ENCODE results near the gene TNFRSF1A.
A peak's percentile ranks its signal among the peaks of the same experiment; 100 is the strongest.

TNFRSF1A gene

DNA sequence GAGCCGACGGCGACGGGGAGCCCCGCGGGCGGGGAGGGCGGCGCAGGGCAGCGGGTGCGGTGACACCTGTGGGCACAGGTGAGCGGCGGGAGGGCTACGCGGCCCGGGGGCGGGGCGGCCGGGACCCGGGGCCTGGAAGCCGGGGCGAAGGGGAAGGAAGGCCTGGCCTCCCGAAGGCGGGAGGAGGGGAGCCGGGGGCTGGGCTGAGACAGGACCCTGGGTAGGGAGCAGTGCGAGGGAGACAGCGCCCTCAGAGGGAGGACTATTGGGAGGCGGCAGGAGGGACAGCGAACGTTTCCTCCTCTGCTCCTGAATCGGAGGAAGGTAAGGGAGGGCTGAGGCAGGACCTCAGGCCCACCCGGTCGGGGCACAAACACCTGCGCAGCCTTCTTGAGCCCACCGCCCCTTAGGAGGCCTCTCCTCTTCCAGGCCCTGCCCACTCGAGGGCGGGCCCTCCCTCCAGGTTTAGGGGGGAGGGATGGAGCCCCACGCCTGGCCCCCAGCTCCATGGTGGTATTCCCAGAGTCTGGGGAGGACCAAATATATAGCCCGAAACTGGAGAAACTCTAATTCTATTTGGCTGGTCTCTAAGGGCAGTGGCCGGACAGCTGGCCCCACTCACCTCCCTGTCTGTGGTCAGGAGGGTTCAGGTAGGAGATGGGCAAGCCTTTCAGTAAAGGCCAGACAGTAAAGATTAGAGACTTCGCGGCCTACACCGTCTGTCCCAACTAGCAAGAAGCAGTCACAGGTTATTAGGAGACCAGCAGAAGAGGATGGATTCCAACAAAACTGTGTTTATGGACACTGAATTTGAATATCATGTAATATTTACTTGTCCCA lies 30.9 kb downstream of the TNFRSF1A start:
- no peak overlapping the region for H2AK5ac ChIP-seq (ENCODE audit: low read length)
- peak overlapping the region; percentile 10 for H4K91ac ChIP-seq (ENCODE audit: low read depth, low read length)
- H3K9ac ChIP-seq (ENCODE audit: low read length): no peak overlapping the region

GRCh38 chr12:6307529-6307928 lies 34.3 kb downstream of the TNFRSF1A start:
- peak overlapping the region; percentile 72 for H2AK5ac ChIP-seq (ENCODE audit: low read length)
- peak overlapping the region; percentile 33 for H4K91ac ChIP-seq (ENCODE audit: low read depth, low read length)
- H2BK120ac ChIP-seq (ENCODE audit: insufficient read depth, low read length, poor library complexity): no peak overlapping the region
- H3K27me3 ChIP-seq (ENCODE audit: insufficient read depth, low read length): no peaks in the 10 kb centered on the region
- no peaks in the 10 kb centered on the region for H3K36me3 ChIP-seq (ENCODE audit: control insufficient read depth in 1 of 2, insufficient read depth in 2 of 2, low read length in 2 of 2)
- no peak overlapping the region for H4K8ac ChIP-seq (ENCODE audit: low read depth, low read length)
- H3K4me1 ChIP-seq (ENCODE audit: control insufficient read depth in 1 of 2, insufficient read depth in 2 of 2, low read length in 2 of 2): peaks cover 32 to 50% of the 10 kb centered on the region in 2 experiments
- H3K18ac ChIP-seq (ENCODE audit: low read length): no peak overlapping the region
- no peak overlapping the region for H3K4ac ChIP-seq (ENCODE audit: low read depth, low read length)
- WGBS (ENCODE audit: extremely low coverage, insufficient coverage, insufficient read length): no CpG with 5 or more reads among the region's 5 CpGs
- H3K9me3 ChIP-seq (ENCODE audit: insufficient read depth, low read depth, low read length): no peaks in the 10 kb centered on the region
- H3K23ac ChIP-seq (ENCODE audit: low read length): no peak overlapping the region
- peak overlapping the region; percentile 0 for H3K14ac ChIP-seq (ENCODE audit: low read length)
- no peak overlapping the region for H2AFZ ChIP-seq (ENCODE audit: insufficient read depth, low read length, poor library complexity)
- no peak overlapping the region for H3K4me3 ChIP-seq (ENCODE audit: low read depth, low read length)
- H3K4me2 ChIP-seq (ENCODE audit: low read length): no peak overlapping the region
- DNase-seq: peak; percentile 80 to 88
- no peak overlapping the region for H2BK5ac ChIP-seq (ENCODE audit: low read depth, low read length, poor library complexity)
- H3K79me1 ChIP-seq (ENCODE audit: low read length): peaks cover 13% of the 10 kb centered on the region
- no peaks in the 10 kb centered on the region for H3K79me2 ChIP-seq (ENCODE audit: control insufficient read depth, insufficient read depth, low read length, poor library complexity)
- no peak overlapping the region for H3K9ac ChIP-seq (ENCODE audit: low read length)
- H2BK12ac ChIP-seq (ENCODE audit: low read length): peak overlapping the region; percentile 19
- no peak overlapping the region for H4K12ac ChIP-seq (ENCODE audit: low read depth, low read length)
- no peak overlapping the region for H3K27ac ChIP-seq (ENCODE audit: low read depth, low read length)

More for the DNA sequence above, 30.9 kb downstream of the TNFRSF1A start:
- H4K8ac ChIP-seq (ENCODE audit: low read depth, low read length): peak overlapping the region; percentile 56
- peaks cover 47 to 61% of the 10 kb centered on the region in 2 experiments for H3K4me1 ChIP-seq (ENCODE audit: control insufficient read depth in 1 of 2, insufficient read depth in 2 of 2, low read length in 2 of 2)
- peak in 1 of 2 donors; percentile 55 for DNase-seq
- peaks cover 21% of the 10 kb centered on the region for H3K79me1 ChIP-seq (ENCODE audit: low read length)
- no peak overlapping the region for H3K4ac ChIP-seq (ENCODE audit: low read depth, low read length)
- peak overlapping the region; percentile 20 for H3K27ac ChIP-seq (ENCODE audit: low read depth, low read length)
- peak overlapping the region; percentile 18 for H2BK5ac ChIP-seq (ENCODE audit: low read depth, low read length, poor library complexity)
- H3K27me3 ChIP-seq (ENCODE audit: insufficient read depth, low read length): no peaks in the 10 kb centered on the region
- peaks cover 4% of the 10 kb centered on the region for H3K79me2 ChIP-seq (ENCODE audit: control insufficient read depth, insufficient read depth, low read length, poor library complexity)
- peak overlapping the region; percentile 76 for H3K4me3 ChIP-seq (ENCODE audit: low read depth, low read length)
- H3K18ac ChIP-seq (ENCODE audit: low read length): peak overlapping the region; percentile 69
- H3K23ac ChIP-seq (ENCODE audit: low read length): no peak overlapping the region
- H3K9me3 ChIP-seq (ENCODE audit: insufficient read depth, low read depth, low read length): no peaks in the 10 kb centered on the region
- peaks cover 2 to 4% of the 10 kb centered on the region in 2 experiments for H3K36me3 ChIP-seq (ENCODE audit: control insufficient read depth in 1 of 2, insufficient read depth in 2 of 2, low read length in 2 of 2)
- H3K4me2 ChIP-seq (ENCODE audit: low read length): peak overlapping the region; percentile 84
- peak overlapping the region; percentile 6 for H2BK12ac ChIP-seq (ENCODE audit: low read length)
- peak overlapping the region; percentile 0 for H2BK120ac ChIP-seq (ENCODE audit: insufficient read depth, low read length, poor library complexity)
- WGBS (ENCODE audit: extremely low coverage, insufficient coverage, insufficient read length): no CpG with 5 or more reads among the region's 43 CpGs
- H3K14ac ChIP-seq (ENCODE audit: low read length): peak overlapping the region; percentile 42
- peak overlapping the region; percentile 72 for H2AFZ ChIP-seq (ENCODE audit: insufficient read depth, low read length, poor library complexity)
- peak overlapping the region; percentile 12 for H4K12ac ChIP-seq (ENCODE audit: low read depth, low read length)

DNA sequence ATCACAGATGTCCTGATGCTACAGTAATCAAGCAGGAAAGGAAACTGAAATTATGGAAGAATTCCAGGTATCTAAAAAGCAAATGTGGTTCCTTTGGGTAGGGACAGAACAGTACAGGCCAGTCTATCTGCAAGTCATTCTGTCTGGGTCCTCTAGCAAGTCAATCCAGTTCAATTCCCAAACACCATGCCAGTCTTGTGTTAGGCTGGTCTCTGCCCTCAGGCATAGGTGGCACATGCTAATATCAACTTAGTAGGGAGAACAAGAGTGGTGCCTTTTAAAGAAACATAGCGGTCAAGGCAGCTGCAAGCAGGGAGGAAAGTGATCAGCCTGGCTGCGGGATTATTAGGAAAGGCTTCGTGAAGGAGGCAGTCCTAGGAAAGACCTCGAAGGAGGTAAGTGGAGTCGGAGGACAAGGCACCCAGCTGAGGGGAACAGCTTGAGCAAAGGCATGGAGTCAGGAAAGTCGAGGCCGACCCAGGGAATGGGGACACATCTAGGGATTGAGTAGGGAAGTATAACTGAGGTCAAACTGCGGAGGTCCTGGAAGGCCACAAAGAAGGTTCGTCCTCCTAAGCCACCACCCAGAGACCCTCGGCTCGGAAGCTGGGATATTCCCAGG lies 35.2 kb downstream of the TNFRSF1A start:
- peaks cover 12% of the 10 kb centered on the region for H3K79me1 ChIP-seq (ENCODE audit: low read length)
- no peak overlapping the region for H3K4me3 ChIP-seq (ENCODE audit: low read depth, low read length)
- H3K9me3 ChIP-seq (ENCODE audit: insufficient read depth, low read depth, low read length): no peaks in the 10 kb centered on the region
- H2BK5ac ChIP-seq (ENCODE audit: low read depth, low read length, poor library complexity): peak overlapping the region; percentile 2
- H3K27ac ChIP-seq (ENCODE audit: low read depth, low read length): peak overlapping the region; percentile 30
- no peak overlapping the region for H3K23ac ChIP-seq (ENCODE audit: low read length)
- WGBS (ENCODE audit: extremely low coverage, insufficient coverage, insufficient read length): no CpG with 5 or more reads among the region's 11 CpGs
- H4K91ac ChIP-seq (ENCODE audit: low read depth, low read length): peak overlapping the region; percentile 33
- H2AFZ ChIP-seq (ENCODE audit: insufficient read depth, low read length, poor library complexity): no peak overlapping the region
- H3K4me2 ChIP-seq (ENCODE audit: low read length): no peak overlapping the region
- no peaks in the 10 kb centered on the region for H3K27me3 ChIP-seq (ENCODE audit: insufficient read depth, low read length)
- peak overlapping the region; percentile 10 for H2BK12ac ChIP-seq (ENCODE audit: low read length)
- H4K8ac ChIP-seq (ENCODE audit: low read depth, low read length): no peak overlapping the region
- H3K18ac ChIP-seq (ENCODE audit: low read length): no peak overlapping the region
- H4K12ac ChIP-seq (ENCODE audit: low read depth, low read length): no peak overlapping the region
- peak; percentile 48 to 76 for DNase-seq
- H2AK5ac ChIP-seq (ENCODE audit: low read length): no peak overlapping the region
- peak overlapping the region; percentile 18 for H3K14ac ChIP-seq (ENCODE audit: low read length)
- no peaks in the 10 kb centered on the region for H3K79me2 ChIP-seq (ENCODE audit: control insufficient read depth, insufficient read depth, low read length, poor library complexity)
- no peak overlapping the region for H3K9ac ChIP-seq (ENCODE audit: low read length)
- H2BK120ac ChIP-seq (ENCODE audit: insufficient read depth, low read length, poor library complexity): peak overlapping the region; percentile 2
- no peak overlapping the region for H3K4ac ChIP-seq (ENCODE audit: low read depth, low read length)
- H3K4me1 ChIP-seq (ENCODE audit: control insufficient read depth in 1 of 2, insufficient read depth in 2 of 2, low read length in 2 of 2): peaks cover 26 to 42% of the 10 kb centered on the region in 2 experiments
- no peaks in the 10 kb centered on the region for H3K36me3 ChIP-seq (ENCODE audit: control insufficient read depth in 1 of 2, insufficient read depth in 2 of 2, low read length in 2 of 2)

DNA sequence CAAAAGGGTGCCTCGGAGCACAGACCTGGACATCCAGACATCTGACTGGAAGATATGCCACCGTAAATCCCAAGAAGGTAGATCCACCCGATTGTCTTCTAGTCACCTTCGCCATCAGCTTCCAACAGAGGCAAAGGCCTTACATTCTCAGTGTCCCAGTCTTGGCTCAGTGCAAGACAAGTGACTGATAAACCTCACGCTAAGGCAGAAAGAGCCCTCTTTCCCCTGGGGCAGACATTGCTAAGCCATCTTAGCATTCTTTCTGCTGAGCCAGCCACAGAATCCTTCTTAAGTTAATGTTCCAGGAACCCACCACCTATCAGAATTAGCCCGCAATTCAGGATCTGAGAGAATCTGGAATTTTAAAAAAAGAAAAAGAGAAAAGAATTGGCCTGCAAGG lies 35.7 kb downstream of the TNFRSF1A start:
- no peak overlapping the region for H3K23ac ChIP-seq (ENCODE audit: low read length)
- WGBS (ENCODE audit: extremely low coverage, insufficient coverage, insufficient read length): no CpG with 5 or more reads among the region's 6 CpGs
- H3K9me3 ChIP-seq (ENCODE audit: insufficient read depth, low read depth, low read length): no peaks in the 10 kb centered on the region
- H4K91ac ChIP-seq (ENCODE audit: low read depth, low read length): no peak overlapping the region
- peaks cover 24 to 39% of the 10 kb centered on the region in 2 experiments for H3K4me1 ChIP-seq (ENCODE audit: control insufficient read depth in 1 of 2, insufficient read depth in 2 of 2, low read length in 2 of 2)
- no peak overlapping the region for H2BK5ac ChIP-seq (ENCODE audit: low read depth, low read length, poor library complexity)
- no peak overlapping the region for H3K9ac ChIP-seq (ENCODE audit: low read length)
- H2AFZ ChIP-seq (ENCODE audit: insufficient read depth, low read length, poor library complexity): no peak overlapping the region
- H3K18ac ChIP-seq (ENCODE audit: low read length): no peak overlapping the region
- H3K36me3 ChIP-seq (ENCODE audit: control insufficient read depth in 1 of 2, insufficient read depth in 2 of 2, low read length in 2 of 2): no peaks in the 10 kb centered on the region
- H4K12ac ChIP-seq (ENCODE audit: low read depth, low read length): no peak overlapping the region
- H3K27me3 ChIP-seq (ENCODE audit: insufficient read depth, low read length): no peaks in the 10 kb centered on the region
- no peak overlapping the region for H3K4me2 ChIP-seq (ENCODE audit: low read length)
- DNase-seq: peak; percentile 84
- H3K4me3 ChIP-seq (ENCODE audit: low read depth, low read length): no peak overlapping the region
- H2BK12ac ChIP-seq (ENCODE audit: low read length): no peak overlapping the region
- H4K8ac ChIP-seq (ENCODE audit: low read depth, low read length): no peak overlapping the region
- H2BK120ac ChIP-seq (ENCODE audit: insufficient read depth, low read length, poor library complexity): no peak overlapping the region
- H3K4ac ChIP-seq (ENCODE audit: low read depth, low read length): no peak overlapping the region
- H3K14ac ChIP-seq (ENCODE audit: low read length): no peak overlapping the region
- no peaks in the 10 kb centered on the region for H3K79me2 ChIP-seq (ENCODE audit: control insufficient read depth, insufficient read depth, low read length, poor library complexity)
- peak overlapping the region; percentile 64 for H3K27ac ChIP-seq (ENCODE audit: low read depth, low read length)
- peaks cover 12% of the 10 kb centered on the region for H3K79me1 ChIP-seq (ENCODE audit: low read length)
- no peak overlapping the region for H2AK5ac ChIP-seq (ENCODE audit: low read length)
